Stimulated activated CD4-positive, alpha-beta T cell treated with anti-CD3 and anti-CD28 coated beads, Interleukin-4, amount 100 ng/mL, for 48 hours (primary cell): ENCODE results near the gene TSN.
"Not testable (repeated sequence)": the region's sequence is repeated elsewhere in the genome, so short reads cannot be mapped to it uniquely, and the experiment has no call there.

Experiments used
- DNase-seq, 2 donors: peaks; one replicate each; pipeline ENCODE4 v3.0.0-alpha.2; 2020; ENCODE audit warnings: low read depth in 2 of 2

The TSN gene

GRCh38 chr2:121801916-121802315 lies 46.5 kb downstream of the TSN start:
- no peak for DNase-seq

GRCh38 chr2:121803503-121803902 lies 48.1 kb downstream of the TSN start:
- DNase-seq: no peak

GRCh38 chr2:121804340-121804739 lies 48.9 kb downstream of the TSN start:
- no peak for DNase-seq

GRCh38 chr2:121804997-121805765 lies 49.7 kb downstream of the TSN start:
- no peak for DNase-seq

- DNase-seq: no peak
Observed at GRCh38 chr2:121805766-121806143, 50.3 kb downstream of the TSN start.

- not testable (repeated sequence) for DNase-seq
Observed at GRCh38 chr2:121807771-121808170, 52.3 kb downstream of the TSN start.

GRCh38 chr2:121809607-121810006 lies 54.2 kb downstream of the TSN start:
- no peak for DNase-seq

- peak in 1 of 2 donors; percentile 2 for DNase-seq
Observed at GRCh38 chr2:121810959-121811853, 55.8 kb downstream of the TSN start.

- DNase-seq: not testable (repeated sequence)
Observed at GRCh38 chr2:121813083-121813482, 57.6 kb downstream of the TSN start.

GRCh38 chr2:121815216-121815615 lies 59.8 kb downstream of the TSN start:
- no peak for DNase-seq

GRCh38 chr2:121816797-121817196 lies 61.3 kb downstream of the TSN start:
- no peak for DNase-seq

- not testable (repeated sequence) for DNase-seq
Observed at GRCh38 chr2:121817304-121817703, 61.9 kb downstream of the TSN start.
